Measurements from ENCODE around the gene IFI35.

GRCh38 chr17:43044024-43044423, 37.4 kb downstream of the IFI35 start:
- TF ChIP-seq, protein P1, sequence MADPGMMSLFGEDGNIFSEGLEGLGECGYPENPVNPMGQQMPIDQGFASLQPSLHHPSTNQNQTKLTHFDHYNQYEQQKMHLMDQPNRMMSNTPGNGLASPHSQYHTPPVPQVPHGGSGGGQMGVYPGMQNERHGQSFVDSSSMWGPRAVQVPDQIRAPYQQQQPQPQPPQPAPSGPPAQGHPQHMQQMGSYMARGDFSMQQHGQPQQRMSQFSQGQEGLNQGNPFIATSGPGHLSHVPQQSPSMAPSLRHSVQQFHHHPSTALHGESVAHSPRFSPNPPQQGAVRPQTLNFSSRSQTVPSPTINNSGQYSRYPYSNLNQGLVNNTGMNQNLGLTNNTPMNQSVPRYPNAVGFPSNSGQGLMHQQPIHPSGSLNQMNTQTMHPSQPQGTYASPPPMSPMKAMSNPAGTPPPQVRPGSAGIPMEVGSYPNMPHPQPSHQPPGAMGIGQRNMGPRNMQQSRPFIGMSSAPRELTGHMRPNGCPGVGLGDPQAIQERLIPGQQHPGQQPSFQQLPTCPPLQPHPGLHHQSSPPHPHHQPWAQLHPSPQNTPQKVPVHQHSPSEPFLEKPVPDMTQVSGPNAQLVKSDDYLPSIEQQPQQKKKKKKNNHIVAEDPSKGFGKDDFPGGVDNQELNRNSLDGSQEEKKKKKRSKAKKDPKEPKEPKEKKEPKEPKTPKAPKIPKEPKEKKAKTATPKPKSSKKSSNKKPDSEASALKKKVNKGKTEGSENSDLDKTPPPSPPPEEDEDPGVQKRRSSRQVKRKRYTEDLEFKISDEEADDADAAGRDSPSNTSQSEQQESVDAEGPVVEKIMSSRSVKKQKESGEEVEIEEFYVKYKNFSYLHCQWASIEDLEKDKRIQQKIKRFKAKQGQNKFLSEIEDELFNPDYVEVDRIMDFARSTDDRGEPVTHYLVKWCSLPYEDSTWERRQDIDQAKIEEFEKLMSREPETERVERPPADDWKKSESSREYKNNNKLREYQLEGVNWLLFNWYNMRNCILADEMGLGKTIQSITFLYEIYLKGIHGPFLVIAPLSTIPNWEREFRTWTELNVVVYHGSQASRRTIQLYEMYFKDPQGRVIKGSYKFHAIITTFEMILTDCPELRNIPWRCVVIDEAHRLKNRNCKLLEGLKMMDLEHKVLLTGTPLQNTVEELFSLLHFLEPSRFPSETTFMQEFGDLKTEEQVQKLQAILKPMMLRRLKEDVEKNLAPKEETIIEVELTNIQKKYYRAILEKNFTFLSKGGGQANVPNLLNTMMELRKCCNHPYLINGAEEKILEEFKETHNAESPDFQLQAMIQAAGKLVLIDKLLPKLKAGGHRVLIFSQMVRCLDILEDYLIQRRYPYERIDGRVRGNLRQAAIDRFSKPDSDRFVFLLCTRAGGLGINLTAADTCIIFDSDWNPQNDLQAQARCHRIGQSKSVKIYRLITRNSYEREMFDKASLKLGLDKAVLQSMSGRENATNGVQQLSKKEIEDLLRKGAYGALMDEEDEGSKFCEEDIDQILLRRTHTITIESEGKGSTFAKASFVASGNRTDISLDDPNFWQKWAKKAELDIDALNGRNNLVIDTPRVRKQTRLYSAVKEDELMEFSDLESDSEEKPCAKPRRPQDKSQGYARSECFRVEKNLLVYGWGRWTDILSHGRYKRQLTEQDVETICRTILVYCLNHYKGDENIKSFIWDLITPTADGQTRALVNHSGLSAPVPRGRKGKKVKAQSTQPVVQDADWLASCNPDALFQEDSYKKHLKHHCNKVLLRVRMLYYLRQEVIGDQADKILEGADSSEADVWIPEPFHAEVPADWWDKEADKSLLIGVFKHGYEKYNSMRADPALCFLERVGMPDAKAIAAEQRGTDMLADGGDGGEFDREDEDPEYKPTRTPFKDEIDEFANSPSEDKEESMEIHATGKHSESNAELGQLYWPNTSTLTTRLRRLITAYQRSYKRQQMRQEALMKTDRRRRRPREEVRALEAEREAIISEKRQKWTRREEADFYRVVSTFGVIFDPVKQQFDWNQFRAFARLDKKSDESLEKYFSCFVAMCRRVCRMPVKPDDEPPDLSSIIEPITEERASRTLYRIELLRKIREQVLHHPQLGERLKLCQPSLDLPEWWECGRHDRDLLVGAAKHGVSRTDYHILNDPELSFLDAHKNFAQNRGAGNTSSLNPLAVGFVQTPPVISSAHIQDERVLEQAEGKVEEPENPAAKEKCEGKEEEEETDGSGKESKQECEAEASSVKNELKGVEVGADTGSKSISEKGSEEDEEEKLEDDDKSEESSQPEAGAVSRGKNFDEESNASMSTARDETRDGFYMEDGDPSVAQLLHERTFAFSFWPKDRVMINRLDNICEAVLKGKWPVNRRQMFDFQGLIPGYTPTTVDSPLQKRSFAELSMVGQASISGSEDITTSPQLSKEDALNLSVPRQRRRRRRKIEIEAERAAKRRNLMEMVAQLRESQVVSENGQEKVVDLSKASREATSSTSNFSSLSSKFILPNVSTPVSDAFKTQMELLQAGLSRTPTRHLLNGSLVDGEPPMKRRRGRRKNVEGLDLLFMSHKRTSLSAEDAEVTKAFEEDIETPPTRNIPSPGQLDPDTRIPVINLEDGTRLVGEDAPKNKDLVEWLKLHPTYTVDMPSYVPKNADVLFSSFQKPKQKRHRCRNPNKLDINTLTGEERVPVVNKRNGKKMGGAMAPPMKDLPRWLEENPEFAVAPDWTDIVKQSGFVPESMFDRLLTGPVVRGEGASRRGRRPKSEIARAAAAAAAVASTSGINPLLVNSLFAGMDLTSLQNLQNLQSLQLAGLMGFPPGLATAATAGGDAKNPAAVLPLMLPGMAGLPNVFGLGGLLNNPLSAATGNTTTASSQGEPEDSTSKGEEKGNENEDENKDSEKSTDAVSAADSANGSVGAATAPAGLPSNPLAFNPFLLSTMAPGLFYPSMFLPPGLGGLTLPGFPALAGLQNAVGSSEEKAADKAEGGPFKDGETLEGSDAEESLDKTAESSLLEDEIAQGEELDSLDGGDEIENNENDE (IDR thresholded peaks at IDR 0.05; ENCODE audit: insufficient replicate concordance, low read length): no peak
- TF ChIP-seq, protein P2, sequence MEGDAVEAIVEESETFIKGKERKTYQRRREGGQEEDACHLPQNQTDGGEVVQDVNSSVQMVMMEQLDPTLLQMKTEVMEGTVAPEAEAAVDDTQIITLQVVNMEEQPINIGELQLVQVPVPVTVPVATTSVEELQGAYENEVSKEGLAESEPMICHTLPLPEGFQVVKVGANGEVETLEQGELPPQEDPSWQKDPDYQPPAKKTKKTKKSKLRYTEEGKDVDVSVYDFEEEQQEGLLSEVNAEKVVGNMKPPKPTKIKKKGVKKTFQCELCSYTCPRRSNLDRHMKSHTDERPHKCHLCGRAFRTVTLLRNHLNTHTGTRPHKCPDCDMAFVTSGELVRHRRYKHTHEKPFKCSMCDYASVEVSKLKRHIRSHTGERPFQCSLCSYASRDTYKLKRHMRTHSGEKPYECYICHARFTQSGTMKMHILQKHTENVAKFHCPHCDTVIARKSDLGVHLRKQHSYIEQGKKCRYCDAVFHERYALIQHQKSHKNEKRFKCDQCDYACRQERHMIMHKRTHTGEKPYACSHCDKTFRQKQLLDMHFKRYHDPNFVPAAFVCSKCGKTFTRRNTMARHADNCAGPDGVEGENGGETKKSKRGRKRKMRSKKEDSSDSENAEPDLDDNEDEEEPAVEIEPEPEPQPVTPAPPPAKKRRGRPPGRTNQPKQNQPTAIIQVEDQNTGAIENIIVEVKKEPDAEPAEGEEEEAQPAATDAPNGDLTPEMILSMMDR (IDR thresholded peaks at IDR 0.05; ENCODE audit: control extremely low read depth in 1 of 3, insufficient read depth in 1 of 3, low read depth in 1 of 3, low read length in 3 of 3): no peak
- TF ChIP-seq SP1 (IDR thresholded peaks at IDR 0.05; ENCODE audit: low read depth, low read length) (no peak), TAF1 (IDR thresholded peaks at IDR 0.05; ENCODE audit: low read depth, low read length) (no peak), POLR2A (IDR thresholded peaks at IDR 0.05; ENCODE audit: control extremely low read depth in 1 of 2, low read depth in 2 of 2, low read length in 2 of 2) (no peak), EP300 (IDR thresholded peaks at IDR 0.05; ENCODE audit: borderline replicate concordance in 1 of 2, low read depth in 2 of 2, low read length in 2 of 2) (no peak), HDAC2 (IDR thresholded peaks at IDR 0.05; ENCODE audit: borderline replicate concordance in 1 of 2, low read depth in 2 of 2, low read length in 2 of 2) (no peak), EZH2 (IDR thresholded peaks at IDR 0.05; ENCODE audit: low read depth, low read length, severe bottlenecking) (no peak), MAFK (IDR thresholded peaks at IDR 0.05; ENCODE audit: low read depth, low read length) (no peak)

Measured in H1 (cell line).